GM12878 (cell line): ENCODE results near the gene RGP1. TPM values are rescaled to one million over a fixed set of nuclear protein-coding genes. Genes with fewer than 3 reads are reported as not detected.
A peak's percentile ranks its signal among the peaks of the same experiment; 100 is the strongest.

Experiments used
- EP300 ChIP-seq, 2 experiments: fragments of 150-350 bp in 1 of 2; IDR thresholded peaks; 2 replicates each; pipeline ENCODE4 v1.6.1; 2011 to 2012; ENCODE audit warnings: low read depth in 2 of 2, low read length in 2 of 2, borderline replicate concordance in 1 of 2, improper control_type of control experiment in 1 of 2, inconsistent platforms in 1 of 2; ENCODE audit not compliant: control insufficient read depth in 1 of 2
- FOXK2 ChIP-seq: fragments of 450-650 bp; IDR thresholded peaks from 2 replicates; pipeline ENCODE4 v1.6.1; 2017; ENCODE audit warnings: mild to moderate bottlenecking, moderate library complexity
- NR2C1 ChIP-seq: fragments of 450-650 bp; IDR thresholded peaks from 2 replicates; pipeline ENCODE4 v1.6.1; 2017; ENCODE audit warnings: antibody characterized with exemption, mild to moderate bottlenecking, moderate library complexity
- RB1 ChIP-seq: fragments of 450-650 bp; formaldehyde crosslinking; IDR thresholded peaks from 2 replicates; pipeline ENCODE4 v1.6.1; 2017; ENCODE audit warnings: mild to moderate bottlenecking, borderline replicate concordance
- RUNX3 ChIP-seq: IDR thresholded peaks from 2 replicates; pipeline ENCODE4 v1.6.1; 2012; ENCODE audit warnings: low read length, inconsistent platforms
- SMAD1 ChIP-seq: fragments of 450-650 bp; IDR thresholded peaks from 2 replicates; pipeline ENCODE4 v1.6.1; 2018; ENCODE audit warnings: mild to moderate bottlenecking, low read depth; ENCODE audit not compliant: partially characterized antibody
- SMAD5 ChIP-seq: IDR thresholded peaks from 2 replicates; pipeline ENCODE4 v1.6.1; 2016; ENCODE audit warnings: antibody characterized with exemption, low read depth
- SP1 ChIP-seq: IDR thresholded peaks from one replicate; pipeline ENCODE4 v1.6.1; 2011; ENCODE audit warnings: low read depth, low read length
- polyA plus RNA-seq, 11 experiments: library from polyadenylated mRNA; depleted of rRNA in 4 of 11; unstranded in 6 of 11; stranded (reverse) in 5 of 11; fragments of >200 nt; fragmentation: Nextera tagmentation in 4 of 11; fragmentation: Illumina TruSeq in 1 of 11; extraction: Ambion mirVana in 4 of 11; extraction: Trizol in 1 of 11; gene quantifications; 1 replicate in 1 of 11; 2 replicates in 10 of 11; pipeline versions ENCODE4 v1.2.1 to v1.2.3, GENCODE V29; 2011 to 2016; ENCODE audit warnings: inconsistent platforms in 2 of 11, missing spikeins in 2 of 11, low read depth in 1 of 11
- total RNA-seq, 4 experiments: library from RNA; depleted of rRNA in 3 of 4; stranded (reverse); fragments of >200 nt in 3 of 4; fragmentation: Illumina TruSeq in 1 of 4; extraction: Trizol in 1 of 4; gene quantifications; 2 replicates each; pipeline versions ENCODE4 v1.2.1 to v1.2.3, GENCODE V29; 2013 to 2021
- TF ChIP-seq, protein P1 (sequence below): fragments of 150-350 bp; IDR thresholded peaks from 2 replicates; pipeline ENCODE4 v1.6.1; 2016; ENCODE audit warnings: low read depth, low read length
- TF ChIP-seq, protein P2 (sequence below): IDR thresholded peaks from 2 replicates; pipeline ENCODE4 v1.6.1; 2011; ENCODE audit warnings: borderline replicate concordance, low read depth, mild to moderate bottlenecking, moderate library complexity, mixed read lengths, low read length; ENCODE audit not compliant: insufficient read depth; ENCODE audit errors: extremely low read length
- TF ChIP-seq, protein P3 (sequence below): IDR thresholded peaks from 2 replicates; pipeline ENCODE4 v1.6.1; 2011; ENCODE audit warnings: low read depth, low read length, improper control_type of control experiment, borderline replicate concordance
- TF ChIP-seq, protein P4 (sequence below): IDR thresholded peaks from 2 replicates; pipeline ENCODE4 v1.6.1; 2011; ENCODE audit warnings: borderline replicate concordance, low read depth, mild to moderate bottlenecking, moderate library complexity, low read length; ENCODE audit not compliant: insufficient read depth, poor library complexity, severe bottlenecking
- TF ChIP-seq, protein P5 (sequence below): fragments of 450-650 bp; IDR thresholded peaks from 2 replicates; pipeline ENCODE4 v1.6.1; 2017; ENCODE audit warnings: antibody characterized with exemption, mild to moderate bottlenecking, moderate library complexity

The RGP1 gene
- total and polyA plus RNA-seq, 10 of the 15 experiments (the other 5 are each of a cell fraction or from before 2014, with no cell fraction given): 0.44 to 14.9 (median 7.4) TPM

DNA sequence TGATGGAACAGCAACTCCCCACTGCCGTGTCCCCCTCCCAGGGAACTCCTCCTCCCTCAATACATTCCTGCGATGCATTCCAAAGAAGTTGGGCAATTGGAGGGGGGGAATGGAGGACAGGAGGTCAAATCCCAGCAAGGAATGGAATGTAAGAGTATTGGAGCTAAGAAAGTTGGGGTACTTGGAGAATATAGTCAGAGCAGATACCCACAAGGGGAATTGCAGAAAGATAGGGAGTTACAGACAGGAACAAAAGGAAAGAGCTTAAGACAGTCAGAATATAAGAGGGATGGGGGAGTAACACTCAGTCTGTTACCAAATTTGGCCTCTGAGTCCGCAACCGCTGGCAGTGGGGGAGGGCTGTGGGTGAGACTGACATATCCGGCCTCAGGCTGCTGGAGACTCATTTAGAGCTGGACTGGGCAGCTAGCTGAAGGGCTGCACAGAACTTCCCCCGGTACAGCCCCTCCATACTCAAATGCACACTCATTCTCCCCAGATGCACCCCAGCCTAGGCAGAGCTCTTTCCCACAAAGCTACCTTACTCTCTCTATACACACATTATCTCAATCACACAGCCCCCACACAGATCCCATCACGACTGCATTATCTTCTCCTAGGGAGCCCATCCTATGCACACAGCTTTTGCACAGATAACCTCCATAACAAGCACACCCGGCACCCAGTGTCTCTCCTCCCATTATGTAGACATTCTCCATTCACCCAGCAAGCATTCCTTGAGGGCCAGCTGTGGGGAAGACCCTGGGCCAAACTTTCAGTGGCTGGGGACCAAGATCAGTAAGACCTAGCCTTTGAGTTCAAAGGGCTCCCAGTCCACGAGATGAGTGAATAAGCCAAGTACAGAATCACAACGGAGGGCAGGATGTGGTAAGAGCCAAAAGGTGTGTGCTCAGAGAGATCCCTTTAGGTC, 20.8 kb upstream of the RGP1 start (continued):
- TF ChIP-seq, protein P1, sequence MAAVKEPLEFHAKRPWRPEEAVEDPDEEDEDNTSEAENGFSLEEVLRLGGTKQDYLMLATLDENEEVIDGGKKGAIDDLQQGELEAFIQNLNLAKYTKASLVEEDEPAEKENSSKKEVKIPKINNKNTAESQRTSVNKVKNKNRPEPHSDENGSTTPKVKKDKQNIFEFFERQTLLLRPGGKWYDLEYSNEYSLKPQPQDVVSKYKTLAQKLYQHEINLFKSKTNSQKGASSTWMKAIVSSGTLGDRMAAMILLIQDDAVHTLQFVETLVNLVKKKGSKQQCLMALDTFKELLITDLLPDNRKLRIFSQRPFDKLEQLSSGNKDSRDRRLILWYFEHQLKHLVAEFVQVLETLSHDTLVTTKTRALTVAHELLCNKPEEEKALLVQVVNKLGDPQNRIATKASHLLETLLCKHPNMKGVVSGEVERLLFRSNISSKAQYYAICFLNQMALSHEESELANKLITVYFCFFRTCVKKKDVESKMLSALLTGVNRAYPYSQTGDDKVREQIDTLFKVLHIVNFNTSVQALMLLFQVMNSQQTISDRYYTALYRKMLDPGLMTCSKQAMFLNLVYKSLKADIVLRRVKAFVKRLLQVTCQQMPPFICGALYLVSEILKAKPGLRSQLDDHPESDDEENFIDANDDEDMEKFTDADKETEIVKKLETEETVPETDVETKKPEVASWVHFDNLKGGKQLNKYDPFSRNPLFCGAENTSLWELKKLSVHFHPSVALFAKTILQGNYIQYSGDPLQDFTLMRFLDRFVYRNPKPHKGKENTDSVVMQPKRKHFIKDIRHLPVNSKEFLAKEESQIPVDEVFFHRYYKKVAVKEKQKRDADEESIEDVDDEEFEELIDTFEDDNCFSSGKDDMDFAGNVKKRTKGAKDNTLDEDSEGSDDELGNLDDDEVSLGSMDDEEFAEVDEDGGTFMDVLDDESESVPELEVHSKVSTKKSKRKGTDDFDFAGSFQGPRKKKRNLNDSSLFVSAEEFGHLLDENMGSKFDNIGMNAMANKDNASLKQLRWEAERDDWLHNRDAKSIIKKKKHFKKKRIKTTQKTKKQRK: no peak
- TF ChIP-seq, protein P2, sequence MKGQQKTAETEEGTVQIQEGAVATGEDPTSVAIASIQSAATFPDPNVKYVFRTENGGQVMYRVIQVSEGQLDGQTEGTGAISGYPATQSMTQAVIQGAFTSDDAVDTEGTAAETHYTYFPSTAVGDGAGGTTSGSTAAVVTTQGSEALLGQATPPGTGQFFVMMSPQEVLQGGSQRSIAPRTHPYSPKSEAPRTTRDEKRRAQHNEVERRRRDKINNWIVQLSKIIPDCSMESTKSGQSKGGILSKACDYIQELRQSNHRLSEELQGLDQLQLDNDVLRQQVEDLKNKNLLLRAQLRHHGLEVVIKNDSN: no peak
- TF ChIP-seq SMAD5: peak; percentile 26; the same call in 1 of the 2 replicates
- TF ChIP-seq SMAD1: no peak
- no peak for TF ChIP-seq NR2C1
- TF ChIP-seq, protein P3, sequence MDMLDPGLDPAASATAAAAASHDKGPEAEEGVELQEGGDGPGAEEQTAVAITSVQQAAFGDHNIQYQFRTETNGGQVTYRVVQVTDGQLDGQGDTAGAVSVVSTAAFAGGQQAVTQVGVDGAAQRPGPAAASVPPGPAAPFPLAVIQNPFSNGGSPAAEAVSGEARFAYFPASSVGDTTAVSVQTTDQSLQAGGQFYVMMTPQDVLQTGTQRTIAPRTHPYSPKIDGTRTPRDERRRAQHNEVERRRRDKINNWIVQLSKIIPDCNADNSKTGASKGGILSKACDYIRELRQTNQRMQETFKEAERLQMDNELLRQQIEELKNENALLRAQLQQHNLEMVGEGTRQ: no peak
- no peak for TF ChIP-seq RUNX3
- no peak for TF ChIP-seq RB1
- TF ChIP-seq EP300 (IDR thresholded peaks at IDR 0.05; ENCODE audit: borderline replicate concordance in 1 of 2, control insufficient read depth in 1 of 2, low read depth in 2 of 2, low read length in 2 of 2): peak in 1 of 2 experiments; percentile 52; a peak in 1 of 4 replicates
- TF ChIP-seq, protein P4, sequence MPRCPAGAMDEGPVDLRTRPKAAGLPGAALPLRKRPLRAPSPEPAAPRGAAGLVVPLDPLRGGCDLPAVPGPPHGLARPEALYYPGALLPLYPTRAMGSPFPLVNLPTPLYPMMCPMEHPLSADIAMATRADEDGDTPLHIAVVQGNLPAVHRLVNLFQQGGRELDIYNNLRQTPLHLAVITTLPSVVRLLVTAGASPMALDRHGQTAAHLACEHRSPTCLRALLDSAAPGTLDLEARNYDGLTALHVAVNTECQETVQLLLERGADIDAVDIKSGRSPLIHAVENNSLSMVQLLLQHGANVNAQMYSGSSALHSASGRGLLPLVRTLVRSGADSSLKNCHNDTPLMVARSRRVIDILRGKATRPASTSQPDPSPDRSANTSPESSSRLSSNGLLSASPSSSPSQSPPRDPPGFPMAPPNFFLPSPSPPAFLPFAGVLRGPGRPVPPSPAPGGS: peak; percentile 50
- TF ChIP-seq, protein P5, sequence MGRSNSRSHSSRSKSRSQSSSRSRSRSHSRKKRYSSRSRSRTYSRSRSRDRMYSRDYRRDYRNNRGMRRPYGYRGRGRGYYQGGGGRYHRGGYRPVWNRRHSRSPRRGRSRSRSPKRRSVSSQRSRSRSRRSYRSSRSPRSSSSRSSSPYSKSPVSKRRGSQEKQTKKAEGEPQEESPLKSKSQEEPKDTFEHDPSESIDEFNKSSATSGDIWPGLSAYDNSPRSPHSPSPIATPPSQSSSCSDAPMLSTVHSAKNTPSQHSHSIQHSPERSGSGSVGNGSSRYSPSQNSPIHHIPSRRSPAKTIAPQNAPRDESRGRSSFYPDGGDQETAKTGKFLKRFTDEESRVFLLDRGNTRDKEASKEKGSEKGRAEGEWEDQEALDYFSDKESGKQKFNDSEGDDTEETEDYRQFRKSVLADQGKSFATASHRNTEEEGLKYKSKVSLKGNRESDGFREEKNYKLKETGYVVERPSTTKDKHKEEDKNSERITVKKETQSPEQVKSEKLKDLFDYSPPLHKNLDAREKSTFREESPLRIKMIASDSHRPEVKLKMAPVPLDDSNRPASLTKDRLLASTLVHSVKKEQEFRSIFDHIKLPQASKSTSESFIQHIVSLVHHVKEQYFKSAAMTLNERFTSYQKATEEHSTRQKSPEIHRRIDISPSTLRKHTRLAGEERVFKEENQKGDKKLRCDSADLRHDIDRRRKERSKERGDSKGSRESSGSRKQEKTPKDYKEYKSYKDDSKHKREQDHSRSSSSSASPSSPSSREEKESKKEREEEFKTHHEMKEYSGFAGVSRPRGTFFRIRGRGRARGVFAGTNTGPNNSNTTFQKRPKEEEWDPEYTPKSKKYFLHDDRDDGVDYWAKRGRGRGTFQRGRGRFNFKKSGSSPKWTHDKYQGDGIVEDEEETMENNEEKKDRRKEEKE: no peak
- no peak for TF ChIP-seq FOXK2
- TF ChIP-seq SP1: peak; percentile 77
